Stimulated activated CD8-positive, alpha-beta memory T cell treated with anti-CD3 and anti-CD28 coated beads, Interleukin-12 subunit alpha, Interleukin-12 subunit beta, amount 100 ng/mL, for 24 hours (primary cell): ENCODE data around the gene PRLR.
"Not testable (repeated sequence)": the region's sequence is repeated elsewhere in the genome, so short reads cannot be mapped to it uniquely, and the experiment has no call there.

Experiments used
- DNase-seq: peaks from one replicate; pipeline ENCODE4 v3.0.0-alpha.2; 2020; ENCODE audit errors: extremely low read depth

The PRLR gene

DNA sequence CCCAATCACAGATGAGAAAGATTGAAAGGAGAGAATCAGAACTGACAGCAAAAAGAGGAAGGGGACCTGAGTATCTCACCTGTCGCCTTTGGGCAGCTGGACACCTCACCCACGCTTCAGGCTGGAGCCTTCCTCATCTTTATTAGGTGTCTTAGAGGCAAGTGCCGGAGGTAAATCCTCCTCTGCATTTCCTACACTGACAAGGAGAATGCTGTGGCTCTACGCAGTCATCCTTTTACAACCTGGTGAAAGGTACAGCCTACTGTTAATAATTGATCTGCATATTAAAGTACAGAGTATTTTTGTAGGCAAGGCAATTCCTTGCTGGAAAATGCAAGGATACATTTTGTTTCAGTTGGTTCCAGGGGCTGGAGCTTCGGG lies 34.8 kb downstream of the PRLR start:
- no peak for DNase-seq

DNA sequence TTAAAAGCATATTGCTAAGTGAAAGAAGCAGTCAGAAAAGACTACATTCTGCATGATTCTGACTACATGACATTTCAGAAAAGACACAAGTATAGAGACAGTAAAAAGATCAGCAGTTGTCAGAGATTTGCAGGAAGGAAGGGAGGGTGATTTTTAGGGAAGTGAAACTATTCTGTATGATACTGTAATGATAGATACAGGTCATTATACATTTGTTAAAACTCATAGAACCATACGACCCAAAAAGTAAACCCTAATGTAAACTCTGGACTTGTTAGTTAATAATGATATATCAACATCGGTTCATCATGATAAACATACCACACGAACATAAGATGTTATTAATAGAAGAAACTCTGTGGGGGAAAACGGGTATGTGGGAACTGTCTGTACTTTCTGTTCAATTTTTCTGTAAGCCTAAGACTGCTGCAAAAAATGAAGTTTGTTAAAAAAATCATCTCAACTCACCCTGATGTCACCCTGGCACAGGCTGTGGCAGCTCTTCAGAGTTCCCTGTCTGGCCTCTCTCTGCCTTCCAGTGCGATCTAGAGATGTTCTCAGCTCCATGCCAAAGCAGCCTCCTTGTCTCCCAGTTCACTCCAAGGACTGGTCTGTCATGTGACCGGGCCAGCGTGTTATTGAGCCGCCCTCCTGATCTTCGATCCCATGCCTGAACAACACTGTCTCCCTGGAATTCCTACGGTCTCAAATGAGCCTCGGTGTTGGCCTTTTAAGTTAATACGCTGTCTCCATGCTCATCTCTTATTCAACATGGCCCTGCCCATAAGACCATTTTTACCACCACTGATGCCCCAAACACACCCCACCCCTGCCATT lies 35.4 kb downstream of the PRLR start:
- no peak for DNase-seq

DNA sequence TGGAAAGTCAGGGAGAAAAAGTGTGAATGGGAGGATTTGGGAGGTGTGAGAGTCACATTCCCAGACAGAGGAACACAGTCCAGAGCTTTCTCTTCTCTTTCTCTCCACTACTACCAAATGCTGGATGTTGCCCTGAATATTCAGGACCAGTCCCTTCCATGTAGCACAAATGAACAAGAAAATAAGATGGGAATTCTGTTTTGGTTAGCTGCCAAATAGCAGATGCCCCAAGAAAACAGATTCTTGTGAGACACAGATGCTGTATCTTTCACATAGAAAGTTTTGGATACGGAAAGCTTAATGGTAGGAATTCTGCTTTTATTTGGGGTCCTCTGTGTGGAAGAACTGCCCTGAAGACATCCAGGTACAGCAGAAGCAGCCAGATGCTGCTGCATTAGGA lies 37.8 kb downstream of the PRLR start:
- DNase-seq = no peak

DNA sequence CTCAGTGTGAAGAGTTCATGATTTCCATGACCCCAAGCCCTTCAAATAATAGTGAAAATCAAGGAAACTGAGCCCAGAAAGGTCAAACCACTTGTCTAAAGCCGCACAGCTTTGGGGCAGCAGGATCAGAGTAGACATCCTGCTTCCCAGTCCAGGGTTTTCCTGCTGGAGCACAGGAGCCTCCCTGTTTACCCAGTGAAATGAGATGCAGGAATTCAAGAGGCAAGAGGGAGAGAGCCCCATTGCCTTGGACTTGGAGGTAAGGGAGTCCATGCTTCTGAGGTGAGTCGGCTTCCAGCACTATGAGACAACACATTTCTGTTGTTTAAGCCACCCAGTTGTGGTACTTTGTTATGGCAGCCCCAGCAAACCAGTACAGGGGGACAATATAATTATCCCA lies 40.5 kb downstream of the PRLR start:
- not testable (repeated sequence) for DNase-seq

DNA sequence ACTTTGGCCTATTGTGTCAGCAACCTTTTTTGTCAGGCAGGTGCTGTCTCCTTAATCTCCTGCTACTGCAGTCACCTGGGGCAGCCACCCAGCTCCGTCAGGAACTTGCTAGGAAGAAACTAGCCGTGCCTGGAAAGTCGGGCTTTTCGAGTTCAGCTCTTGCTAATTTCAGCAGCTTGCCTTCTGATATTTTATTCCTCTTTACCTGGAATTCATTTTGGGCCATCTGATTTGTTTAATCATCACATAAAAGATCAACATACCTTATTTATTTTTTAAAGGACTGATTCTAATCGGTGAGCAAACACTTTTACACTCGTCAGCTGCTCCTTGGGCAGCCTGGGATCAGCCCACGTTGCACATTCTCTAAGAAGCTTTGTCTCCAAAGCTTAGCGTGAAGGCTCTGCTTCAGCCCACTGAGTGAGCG lies 42.2 kb downstream of the PRLR start:
- no peak for DNase-seq

DNA sequence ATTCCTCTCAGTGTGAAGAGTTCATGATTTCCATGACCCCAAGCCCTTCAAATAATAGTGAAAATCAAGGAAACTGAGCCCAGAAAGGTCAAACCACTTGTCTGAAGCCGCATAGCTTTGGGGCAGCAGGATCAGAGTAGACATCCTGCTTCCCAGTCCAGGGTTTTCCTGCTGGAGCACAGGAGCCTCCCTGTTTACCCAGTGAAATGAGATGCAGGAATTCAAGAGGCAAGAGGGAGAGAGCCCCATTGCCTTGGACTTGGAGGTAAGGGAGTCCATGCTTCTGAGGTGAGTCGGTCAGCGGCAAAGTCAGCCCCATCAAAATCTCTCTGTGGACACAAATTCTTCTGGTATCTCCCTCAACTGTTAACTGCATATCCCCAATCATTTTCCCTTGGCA lies 42.7 kb downstream of the PRLR start:
- not testable (repeated sequence) for DNase-seq

DNA sequence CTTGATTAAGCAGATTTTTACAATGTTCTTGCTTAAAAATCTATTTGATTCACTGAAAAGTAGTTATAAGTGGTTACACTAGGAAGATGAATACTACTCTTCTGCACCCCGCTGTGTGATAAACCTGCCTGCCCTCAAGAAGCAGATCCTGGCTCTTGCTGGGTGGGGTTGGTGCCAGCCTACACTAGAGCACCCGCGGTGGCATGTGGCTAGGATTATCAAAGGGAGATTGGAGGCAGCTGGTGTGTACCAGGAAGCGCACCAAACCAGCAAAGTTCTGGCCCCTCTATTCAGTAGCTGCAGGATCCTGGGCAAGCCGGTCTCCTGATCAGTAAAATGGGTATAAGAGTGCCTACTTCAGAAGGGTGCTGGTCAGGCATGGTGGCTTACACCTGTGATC lies 43.5 kb downstream of the PRLR start:
- DNase-seq = no peak

DNA sequence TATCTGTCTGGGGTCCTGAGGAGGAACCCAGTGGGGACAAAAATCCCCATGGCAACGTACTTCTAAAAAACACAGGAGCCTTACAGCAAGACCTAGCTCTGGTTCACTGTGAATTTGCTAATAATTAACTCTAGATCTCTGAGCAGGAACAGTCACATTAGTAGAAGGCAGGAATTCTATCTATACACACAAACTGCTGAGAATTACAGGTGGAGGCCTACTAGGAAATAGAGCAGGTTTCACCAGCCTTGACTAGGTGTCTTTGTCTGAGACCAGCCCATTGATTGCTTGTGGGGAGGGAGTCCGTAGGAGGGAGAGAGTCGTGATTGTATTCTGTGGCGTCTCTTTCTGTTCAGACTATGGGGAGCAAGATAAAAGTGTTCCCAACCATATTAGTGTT lies 44.8 kb downstream of the PRLR start:
- DNase-seq = no peak

DNA sequence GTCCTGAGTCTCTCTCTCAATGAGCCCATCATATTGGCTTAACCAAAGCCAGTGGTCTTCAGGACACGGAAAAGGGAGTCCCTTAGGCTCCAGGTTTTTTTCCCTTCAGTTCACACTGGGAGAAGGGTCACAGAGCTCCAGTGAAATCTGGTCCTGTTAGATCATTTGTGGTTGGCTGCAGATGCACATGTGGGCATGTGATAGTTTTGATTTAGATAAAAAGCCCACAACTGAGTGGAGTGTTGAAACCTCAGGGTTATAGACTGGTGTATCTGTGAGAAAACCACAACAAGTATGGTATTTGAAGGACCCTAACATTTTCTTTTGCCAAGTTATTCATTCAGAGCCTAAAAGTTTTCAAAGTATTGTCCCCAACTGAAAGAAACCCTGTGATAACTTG lies 46.7 kb downstream of the PRLR start:
- no peak for DNase-seq

DNA sequence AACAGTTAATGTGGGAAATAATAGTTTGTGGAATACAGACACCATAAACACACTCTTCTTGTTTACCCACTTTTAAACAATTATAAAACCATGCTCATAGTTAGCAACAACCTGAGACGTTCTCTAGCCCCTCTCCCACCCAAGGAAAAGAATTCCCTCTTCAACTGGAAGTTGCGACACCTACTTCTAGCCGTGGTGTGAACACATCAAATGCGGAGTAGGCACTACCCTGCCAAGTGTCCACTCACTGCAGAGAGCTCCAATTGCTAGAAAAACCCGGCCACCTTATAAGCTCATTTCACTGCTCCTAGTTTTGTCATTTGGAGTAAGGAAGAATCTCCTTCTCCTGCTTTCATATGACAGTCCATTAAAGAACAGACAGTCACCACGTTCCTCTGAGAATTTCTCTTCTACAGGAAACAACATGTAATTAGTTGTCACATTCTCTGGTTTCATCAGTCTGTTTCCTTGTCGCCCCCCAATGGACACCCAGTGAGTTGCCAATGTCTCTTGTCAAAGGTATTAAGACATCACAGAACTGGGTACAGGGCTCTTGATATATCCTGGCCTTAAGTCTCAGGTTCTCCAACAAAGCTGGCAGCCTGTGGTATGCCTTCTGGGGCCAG lies 47.3 kb downstream of the PRLR start:
- no peak for DNase-seq

DNA sequence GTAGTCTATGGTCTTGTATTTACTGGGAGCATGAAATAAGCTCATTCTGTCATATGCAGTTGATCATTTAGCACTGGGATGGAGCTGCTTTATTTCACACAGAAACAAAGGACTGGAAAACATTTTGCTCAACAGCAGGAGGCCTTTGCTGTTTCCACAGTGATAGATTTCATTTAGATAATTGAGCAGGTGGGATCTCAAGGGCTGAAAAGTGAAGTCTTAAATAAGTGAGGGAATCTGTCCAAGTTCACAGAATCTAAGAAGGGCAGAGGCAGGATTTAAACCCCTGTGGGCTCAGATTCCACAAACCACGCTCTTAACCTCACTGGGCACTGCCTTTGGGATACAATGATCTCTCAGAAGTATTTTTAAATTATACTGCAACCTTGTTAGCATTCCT lies 47.8 kb downstream of the PRLR start:
- no peak for DNase-seq

DNA sequence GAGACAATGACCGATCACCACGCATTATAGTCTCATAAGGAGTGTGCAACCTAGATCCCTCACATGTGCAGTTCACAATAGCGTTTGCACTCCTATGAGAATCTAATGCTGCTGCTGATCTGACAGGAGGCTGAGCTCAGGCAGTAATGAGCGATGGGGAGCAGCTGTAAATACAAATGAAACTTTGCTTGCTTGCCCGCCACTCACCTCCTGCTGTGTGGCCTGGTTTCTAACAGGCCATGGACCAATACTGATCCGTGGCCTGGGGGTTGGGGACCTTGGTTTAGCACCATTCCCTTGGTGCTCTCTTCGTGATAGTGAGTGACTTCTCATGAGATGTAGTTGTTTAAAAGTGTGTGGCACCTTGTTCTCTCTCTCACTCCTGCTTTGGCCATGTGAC lies 50.2 kb downstream of the PRLR start:
- DNase-seq = no peak

DNA sequence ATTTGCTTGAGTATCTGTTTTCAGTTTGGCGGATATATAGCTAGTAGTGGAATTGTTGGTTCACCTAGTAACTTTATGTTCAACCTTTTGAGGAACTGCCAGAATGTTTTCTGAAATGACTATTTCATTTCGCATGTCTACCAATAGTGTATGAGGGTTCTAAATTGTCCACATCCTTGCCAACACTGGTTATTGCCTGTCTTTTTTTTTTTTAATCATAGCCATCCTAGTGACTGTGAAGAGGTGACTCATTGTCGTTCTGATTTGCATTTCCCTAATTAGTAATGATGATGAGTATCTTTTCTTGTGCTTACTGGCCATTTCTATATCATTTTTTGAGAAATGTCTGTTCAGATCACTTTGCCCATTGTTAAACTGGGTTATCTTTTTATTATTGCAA lies 52.5 kb downstream of the PRLR start:
- no peak for DNase-seq

DNA sequence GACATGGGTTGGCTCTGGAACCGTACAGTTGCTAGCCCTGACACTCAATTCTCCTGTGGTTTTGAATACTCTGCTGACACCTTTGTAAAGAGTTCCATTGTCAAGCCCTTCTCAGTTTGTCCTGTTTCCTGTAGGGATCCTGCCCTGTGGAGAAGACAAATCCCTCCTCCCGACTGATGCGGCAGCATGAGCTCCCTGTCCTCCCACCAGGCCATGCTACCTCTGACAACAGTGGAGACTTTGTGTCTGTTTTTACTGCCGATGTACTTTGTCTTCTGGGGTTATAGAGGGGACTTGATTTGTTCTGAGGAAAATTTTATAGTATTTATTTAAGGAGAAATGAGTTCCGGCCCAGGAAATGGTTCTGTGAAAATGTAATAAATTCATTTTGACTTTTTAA lies 57.8 kb downstream of the PRLR start:
- no peak for DNase-seq

DNA sequence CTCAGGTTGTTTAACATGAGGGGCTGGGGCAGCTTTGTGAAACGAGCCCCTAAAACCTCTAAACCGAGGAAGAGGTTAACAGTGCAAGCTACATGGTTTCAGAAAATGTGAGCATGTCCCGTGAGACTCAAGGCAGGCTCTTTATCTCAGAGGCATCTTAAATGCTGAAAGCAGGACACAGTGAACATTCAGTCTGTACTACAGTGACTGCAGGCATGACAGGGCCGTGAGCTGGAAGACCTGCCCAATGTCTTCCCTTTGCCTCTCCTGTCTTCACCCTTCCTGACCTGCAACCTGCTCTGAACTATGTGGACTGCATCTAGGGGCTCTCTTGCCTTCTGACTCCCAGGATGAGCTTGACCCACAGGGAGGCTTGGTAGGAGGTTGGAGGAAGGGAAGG lies 58.3 kb downstream of the PRLR start:
- no peak for DNase-seq

DNA sequence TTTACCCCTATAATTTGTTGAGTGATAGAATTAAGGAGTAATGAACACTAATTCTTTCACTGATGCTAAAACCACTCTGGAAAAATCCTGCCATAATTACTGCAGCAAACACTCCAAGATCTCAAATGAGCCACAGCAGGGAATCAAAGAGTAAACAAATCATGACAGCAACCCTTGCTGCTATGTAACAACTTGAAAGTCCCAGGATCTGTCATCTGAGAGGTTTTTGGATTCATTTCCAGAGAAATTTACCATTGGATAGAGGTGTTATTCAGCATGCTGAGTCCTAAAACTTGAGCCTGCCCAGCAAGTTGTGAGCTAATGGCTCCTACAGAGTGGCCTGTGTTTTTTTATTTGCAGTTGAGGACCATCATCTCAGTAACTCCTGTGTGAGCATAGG lies 59.2 kb downstream of the PRLR start:
- DNase-seq = no peak

DNA sequence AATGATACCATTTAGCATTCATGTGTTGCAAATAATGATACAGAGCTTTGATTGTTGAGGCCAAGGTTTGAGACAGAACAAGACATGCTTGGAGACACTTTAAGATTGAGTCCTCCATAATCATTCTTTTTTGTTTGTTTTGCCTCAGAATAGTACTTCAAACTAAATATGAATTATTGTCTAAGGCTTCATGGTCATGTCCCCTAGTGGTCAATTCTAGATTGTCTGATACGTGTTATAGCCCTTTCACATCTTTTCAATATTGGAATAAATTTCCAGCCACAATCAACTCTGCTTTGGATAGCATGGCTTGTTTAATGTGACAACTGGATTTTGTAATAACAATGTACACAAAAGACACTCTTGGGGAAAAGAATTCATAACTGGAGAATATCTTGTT lies 64.2 kb downstream of the PRLR start:
- no peak for DNase-seq

DNA sequence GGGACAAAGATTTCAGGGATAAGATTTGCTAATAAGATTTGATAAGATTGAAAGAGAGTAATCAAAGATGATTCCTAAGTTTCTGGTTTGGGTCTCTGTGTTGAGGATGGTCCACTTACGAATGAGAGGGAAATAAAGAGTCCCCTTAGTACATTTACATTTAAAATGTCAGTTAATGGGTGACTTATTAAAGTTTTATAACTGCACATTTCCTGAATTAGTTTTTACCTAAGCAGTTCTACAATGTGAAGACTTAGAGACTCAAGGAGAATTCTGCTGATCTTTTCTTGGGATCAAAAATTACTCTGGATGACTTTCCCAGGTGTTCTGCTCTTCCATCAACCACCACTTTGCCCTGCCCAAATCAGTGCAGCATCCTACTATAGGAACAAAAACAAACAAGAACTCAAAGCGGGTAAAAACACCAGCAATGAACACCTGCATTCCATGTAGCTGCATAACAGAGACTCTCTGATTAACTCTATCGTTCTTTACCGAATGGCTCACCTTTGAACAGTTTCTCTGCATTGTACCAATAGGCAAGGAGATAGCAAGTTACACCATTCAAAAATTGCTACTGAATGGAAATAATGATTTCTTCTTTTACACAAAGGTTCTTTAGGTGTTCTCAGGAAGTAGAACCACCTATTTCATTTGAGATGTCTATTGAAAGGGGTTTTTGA lies 65.3 kb downstream of the PRLR start:
- DNase-seq = no peak

DNA sequence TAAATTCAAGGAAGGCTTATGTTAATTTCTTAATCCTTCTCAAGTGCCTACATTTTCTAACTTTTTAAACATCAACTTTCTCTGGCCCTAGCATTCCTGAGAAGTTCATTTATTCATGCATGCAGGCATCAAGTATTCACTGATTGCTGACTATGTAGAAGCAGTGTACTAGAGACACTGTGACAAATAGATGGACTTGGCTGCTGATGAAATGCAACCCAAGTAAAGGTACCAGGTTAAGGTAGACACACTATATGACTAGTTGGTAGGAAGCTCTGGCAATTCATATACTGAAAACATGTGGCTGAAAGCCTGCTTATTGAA lies 66.6 kb downstream of the PRLR start:
- no peak for DNase-seq

DNA sequence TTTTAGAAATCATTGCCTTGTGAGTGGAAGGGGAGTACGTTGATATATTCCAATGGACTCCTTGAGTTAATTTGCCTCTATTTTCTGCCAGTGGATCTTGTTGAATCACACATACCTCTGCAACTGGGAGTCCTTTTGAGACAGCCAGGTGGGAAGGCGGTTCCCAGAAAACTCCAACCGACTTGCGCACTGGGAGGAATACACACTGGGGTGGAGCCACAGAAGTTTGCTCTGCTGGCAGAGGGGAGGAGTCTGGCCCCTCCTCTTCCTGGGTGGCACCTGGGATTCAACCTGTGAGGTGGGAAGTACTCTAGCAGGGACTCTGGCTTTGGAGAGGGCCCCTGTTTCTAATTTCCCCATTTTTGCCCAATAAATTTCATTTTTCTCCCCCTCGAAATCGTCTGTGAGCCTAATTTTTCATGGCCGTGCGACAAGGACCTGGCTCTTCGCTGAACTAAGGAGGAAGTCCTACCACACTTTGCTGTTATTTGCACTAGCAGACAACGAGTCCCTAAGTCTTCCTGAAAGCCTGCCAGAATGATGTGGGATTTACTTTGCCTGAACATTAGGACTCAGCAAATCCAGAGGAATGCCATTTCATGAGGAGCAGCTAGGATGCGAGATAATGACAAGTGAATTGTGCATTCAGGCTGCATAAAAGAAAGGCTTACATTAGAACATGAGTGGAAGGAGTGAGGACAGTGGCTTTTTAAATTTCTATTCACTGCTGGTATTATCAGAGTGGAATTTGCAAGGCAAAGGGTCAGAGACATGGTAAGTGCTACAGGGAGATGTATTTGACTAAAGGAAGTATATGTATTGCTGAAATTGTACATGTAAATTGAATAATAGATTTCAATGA lies 67.2 kb downstream of the PRLR start:
- DNase-seq = no peak

DNA sequence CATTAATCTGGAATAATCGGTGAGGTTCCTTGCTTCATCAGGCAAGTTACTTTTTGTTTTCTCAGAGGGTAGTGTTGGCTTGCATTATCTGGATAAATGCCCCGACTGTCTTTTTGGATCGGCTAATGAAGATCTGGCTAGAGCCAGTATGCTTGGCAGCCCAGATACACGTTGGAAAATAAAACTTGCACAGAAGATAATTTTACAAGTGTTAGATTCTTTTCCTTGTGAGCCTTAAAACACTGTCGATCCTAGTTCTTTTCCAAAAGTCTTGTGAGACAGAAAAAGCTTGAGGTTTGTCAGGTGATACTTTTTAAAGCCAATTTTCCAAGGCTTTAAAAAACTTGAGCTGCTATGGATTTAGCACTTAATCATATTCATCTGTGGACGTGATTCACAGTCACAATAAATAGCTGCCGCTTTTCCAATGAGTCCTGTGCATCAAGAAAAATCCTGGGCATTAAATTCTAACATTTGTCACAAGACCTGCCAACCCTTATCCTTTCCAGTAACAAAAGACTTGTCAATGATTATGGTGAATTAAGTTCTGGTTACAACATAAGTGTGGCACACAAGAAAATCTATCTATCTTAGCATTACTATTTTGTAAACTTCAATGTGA lies 68.5 kb downstream of the PRLR start:
- DNase-seq = no peak
